GM18517 (cell line): ENCODE results near the gene SGTA.
"Not testable (repeated sequence)": the region's sequence is repeated elsewhere in the genome, so short reads cannot be mapped to it uniquely, and the experiment has no call there.

Source experiments
- ATAC-seq: cut with Tn5 transposase; IDR thresholded peaks from one replicate; pipeline ENCODE4 v1.9.1; 2021; ENCODE audit warnings: mild to moderate bottlenecking, moderate library complexity; ENCODE audit not compliant: unreplicated experiment

The SGTA gene, protein sequence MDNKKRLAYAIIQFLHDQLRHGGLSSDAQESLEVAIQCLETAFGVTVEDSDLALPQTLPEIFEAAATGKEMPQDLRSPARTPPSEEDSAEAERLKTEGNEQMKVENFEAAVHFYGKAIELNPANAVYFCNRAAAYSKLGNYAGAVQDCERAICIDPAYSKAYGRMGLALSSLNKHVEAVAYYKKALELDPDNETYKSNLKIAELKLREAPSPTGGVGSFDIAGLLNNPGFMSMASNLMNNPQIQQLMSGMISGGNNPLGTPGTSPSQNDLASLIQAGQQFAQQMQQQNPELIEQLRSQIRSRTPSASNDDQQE

DNA sequence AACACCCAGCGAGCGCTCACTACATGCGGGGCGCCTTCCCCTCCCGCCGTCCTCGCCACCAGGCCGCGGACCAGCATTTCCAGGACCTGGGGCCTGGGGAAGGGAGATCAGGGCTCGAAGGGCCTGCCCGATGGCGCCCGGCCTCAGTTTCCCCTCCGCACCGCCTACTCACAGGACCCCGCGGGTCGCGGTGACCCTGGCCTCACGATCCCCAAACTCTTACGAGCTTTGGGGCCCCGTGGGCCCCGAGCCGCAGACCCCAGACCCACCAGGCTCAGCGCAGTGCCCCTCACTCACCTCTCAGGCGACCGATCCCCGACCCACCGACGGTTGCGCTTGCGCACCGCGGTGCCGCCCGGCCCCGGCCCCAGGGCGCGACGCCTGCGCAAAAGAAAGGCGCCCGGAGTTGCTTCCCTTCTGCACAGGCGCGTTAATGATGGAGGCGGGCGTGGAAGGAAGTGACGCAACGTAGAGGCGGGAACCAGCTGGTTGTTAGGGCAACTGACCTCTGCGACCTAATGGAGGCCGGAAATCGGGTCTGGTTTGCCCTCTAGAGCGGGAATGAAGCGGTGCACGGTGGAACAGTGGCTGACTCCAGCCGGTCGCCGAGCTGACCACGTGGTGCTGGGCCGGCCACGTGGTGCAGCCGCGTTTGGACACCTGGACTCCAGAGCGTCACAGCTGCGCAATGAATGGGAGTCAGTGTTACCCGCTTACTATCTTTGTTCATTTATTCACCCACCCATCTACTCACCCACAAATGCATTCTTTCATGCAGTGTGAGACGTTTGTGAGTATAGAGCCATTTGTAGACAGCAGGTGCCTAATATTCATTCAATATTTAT, at the start of gene SGTA:
TSS of gene SGTA (minus strand) at position 338 of the 845 bp plus-strand sequence. CDS start 14,205 bp downstream, outside the sequence.
- ATAC-seq = peak; percentile 78

DNA sequence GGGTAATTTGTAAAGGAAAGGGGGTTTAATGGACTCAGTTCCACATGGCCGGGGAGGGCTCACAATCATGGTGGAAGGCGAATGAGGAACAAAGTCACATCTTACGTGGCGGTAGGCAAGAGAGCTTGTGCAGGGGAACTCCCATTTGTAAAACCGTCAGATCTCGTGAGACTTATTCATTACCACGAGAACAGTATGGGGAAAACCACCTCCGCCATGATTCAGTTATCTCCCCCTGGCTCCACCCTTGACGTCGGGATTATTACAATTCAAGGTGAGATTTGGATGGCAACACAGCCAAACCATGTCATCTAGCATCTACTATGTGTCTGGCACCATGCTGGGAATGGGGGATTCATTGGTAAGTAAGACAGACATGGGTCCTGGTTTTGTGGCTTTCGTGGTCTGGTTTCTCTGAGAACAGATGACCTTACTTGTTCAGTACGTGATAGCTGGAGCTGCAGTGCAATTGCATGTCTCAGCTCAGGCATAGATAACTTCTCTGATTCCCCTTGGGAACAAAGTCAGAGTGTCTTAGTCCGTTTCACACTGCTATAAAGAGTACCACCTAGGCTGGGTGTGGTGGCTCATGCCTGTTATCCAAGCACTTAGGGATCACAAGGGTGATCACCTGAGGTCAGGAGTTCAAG, 44.9 kb upstream of the SGTA start:
- no peak for ATAC-seq

DNA sequence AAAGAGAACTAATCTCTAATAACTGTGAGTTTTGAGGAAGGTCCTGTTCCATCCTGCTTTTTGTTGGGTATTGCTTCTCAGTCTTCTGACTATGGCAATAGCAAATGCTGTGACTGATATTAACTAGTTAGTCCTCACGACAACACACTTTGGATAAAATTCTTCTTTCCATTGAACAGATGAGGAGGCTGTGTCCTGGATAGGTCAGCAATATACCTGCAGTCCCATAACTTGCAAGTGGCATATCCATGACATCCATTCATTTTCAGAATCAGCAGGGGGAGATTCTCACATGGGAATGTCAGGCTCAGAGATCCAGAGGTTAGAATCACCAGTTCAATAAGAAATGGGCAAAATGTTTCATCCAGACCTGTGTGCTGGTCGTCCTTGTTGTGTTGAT, 43.9 kb upstream of the SGTA start:
- no peak for ATAC-seq

GRCh38 chr19:2824129-2824528, 41.1 kb upstream of the SGTA start:
- ATAC-seq = no peak

- no peak for ATAC-seq
Measured at GRCh38 chr19:2823646-2824045, 40.6 kb upstream of the SGTA start.

GRCh38 chr19:2822846-2823245, 39.8 kb upstream of the SGTA start:
- no peak for ATAC-seq

DNA sequence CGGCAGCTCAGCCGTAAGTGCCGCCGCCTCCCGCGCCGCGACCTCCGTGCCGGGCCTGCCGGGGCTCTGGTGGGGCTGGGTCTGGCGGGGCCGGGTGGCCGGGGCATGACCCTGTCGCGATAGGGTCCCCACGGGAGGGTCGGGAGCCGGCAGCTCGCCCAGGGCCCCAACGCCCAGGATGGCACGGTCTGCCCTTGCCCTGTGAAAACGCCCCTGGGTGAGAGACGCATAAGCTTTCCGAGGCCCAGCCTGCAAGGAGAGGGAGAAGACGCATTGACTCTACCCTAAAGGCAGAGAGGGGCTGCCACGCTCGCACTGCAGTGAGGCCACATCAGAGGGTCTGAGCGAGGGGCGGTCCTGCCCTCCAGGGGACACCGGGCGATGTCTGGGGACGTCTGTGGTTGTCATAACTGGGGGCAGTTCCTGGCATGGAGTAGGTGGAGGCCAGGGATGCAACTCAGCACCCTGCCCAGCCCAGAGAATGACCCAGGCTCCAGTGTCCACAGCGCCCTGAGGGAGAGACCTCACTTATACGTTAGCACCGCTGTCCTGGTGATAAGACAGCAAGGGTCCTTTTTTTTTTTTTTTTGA, 37.1 kb upstream of the SGTA start:
- ATAC-seq = peak; percentile 14

DNA sequence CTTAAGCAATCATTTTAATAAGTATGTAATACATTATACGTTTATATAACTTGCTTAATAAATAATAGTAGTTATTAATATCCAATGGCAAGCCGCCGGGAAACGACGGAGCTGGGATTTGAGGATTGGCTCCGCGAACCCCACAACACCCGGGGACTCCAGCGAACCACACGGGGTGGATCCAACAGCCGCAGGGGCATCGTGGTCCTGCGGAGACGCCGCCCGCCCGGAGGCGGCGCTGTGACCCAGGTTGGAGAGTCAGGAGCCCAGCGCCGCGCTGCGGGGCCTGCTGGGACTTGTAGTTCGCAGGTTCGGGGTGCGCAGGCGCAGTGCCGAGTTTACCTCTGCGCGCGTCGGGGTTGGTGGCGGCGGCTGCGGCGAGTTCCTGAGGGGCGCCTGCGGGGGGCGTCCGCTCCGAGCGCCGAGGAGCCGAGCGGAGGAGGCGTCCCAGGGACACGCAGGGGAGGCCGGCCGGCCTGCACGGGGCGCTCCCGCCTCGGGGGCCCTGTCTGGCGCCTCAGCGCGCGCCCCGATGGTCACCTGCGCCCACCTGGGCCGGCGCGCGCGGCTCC, 36.6 kb upstream of the SGTA start, which contains the start of gene ZNF554:
TSS of gene ZNF554 (plus strand) at position 329 of the 572 bp plus-strand sequence. CDS start at position 533, 204 bp downstream.
- peak; percentile 81 for ATAC-seq

DNA sequence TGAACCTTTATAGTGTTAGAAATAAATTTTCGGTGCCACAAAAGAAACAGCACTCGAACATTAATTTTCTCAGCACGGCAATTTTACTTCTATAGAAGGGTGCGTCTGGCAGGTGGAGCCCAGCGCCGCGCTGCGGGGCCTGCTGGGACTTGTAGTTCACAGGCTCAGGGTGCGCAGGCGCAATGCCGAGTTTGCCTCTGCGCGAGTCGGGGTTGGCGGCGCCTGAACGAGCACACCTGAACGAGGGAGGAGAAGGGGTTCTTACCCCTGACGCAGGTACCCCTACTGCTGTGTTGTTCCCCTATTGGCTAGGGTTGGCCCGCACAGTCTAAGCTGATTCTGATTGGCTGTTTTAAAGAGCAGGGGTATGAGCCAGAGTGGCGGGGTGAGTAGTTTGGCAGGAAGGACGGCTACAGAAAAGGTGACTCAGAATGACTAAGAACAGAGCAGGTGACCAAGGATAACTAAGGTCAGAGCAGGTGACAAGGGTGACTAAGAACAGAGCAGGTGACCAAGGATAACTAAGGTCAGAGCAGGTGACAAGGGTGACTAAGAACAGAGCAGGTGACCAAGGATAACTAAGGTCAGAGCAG, 34.3 kb upstream of the SGTA start:
- not testable (repeated sequence) for ATAC-seq

DNA sequence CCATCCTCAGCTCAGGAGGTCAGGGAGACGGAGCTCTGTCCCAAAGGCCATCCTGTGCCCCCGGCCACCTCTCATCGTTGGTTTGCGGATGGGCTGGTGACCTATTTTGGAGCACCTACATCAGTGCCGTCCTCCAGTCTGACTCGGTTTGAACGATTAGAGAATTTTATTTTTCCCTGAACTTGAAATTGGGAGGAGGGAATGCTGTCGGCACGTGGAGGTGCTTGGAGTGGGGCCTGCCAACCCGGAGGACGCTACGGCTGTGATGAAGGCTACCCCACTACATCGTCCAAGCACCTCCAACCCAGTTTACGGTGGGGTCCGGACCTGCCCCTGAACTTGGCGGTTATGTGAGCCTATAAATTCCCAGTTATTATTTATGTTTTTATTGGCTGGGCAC, 33.6 kb upstream of the SGTA start:
- ATAC-seq = no peak

DNA sequence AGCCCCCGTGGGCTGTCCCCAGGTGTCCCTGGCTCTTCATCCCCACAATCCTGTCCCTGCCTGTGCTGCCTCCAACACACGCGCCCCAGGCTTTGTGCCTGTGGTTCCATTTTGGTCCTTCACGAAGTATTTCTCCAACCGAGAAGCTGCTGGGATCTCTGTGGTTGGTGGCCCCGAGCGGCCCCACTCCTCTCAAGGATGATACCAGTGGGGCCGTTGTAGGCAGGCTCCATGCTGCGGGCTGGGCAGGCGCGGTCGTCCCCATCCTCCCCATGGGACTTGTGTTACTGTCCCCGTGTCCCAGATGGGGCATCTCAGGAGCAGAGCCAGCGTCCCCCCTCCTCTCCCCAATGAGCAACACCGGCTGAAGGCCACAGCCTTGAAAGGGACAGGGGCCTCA, 32.9 kb upstream of the SGTA start:
- ATAC-seq = no peak

- ATAC-seq = no peak
Measured at GRCh38 chr19:2815191-2815614, 32.1 kb upstream of the SGTA start.

DNA sequence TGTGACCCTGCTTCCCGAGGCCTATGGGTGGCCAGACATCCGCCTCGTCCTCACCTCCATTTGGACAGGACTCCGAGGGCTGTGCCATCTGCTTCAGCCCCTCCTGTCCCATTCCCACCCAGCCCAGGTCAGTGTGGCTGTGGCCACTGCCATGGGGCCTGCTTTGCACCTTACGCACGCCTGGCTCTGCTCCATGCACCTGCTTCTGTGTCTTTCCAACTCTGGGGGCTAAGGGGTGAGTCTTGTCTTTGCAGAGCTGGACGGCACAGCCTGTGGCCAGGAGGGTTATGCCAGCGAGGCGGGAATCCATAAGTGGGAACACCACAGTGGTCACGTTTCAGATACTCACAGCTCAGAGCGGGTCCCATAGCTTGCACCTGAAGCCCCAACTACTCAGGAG, 31.4 kb upstream of the SGTA start:
- ATAC-seq = no peak

GRCh38 chr19:2813235-2814160, 30.4 kb upstream of the SGTA start:
- no peak for ATAC-seq

- ATAC-seq = no peak
Measured at GRCh38 chr19:2812414-2813234, 29.6 kb upstream of the SGTA start.

DNA sequence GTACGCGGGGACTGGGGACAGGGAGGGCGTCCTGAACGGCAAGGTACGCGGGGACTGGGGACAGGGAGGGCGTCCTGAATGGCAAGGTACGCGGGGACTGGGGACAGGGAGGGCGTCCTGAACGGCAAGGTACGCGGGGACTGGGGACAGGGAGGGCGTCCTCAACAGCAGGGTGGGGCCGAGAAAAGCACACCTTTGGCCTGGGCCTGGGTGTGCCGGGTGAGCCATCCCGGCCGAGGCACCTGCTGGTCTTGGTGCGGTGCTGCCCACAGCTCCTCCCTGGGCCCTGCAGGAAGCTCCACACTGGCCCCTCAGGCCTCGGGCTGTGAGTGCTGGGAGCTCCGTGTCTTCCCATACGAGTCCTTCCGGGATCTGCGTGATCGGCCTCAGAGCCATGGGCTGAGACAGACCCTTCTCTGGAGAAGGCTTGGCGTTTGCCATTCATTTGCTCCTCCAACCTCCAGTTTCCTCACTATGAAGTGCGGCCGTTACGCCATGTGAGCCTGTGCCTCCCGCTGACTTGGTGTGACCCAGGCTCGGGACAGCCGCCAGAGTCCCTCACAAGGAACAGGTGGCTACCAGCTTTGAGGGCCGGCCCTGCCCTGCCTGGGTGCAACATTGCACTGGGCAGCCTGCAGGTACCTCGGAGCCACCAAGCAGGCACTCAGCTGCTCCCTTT, 28.8 kb upstream of the SGTA start:
- no peak for ATAC-seq

DNA sequence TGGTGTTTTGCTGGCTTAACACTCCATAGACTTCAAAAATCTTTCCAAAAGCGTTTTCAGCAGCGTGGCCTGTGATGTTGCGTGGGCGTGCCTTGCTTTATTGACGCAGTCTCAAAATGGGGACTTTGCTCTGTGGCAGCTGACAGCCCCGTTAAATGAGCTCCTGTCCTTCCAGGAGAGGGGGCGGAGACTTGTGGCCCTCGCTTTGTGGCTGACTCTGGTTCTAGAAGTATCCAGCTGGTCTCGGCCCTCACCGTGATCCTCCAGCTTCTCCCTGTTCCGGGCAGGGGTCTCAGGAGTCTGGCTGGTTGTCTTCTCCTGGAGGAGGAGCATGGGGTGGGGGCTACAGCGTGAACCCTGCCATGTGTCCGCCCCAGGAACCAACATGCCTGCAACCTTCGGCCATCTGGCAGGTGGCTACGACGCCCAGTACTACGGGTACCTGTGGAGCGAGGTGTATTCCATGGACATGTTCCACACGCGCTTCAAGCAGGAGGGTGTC, 28.2 kb upstream of the SGTA start:
- no peak for ATAC-seq
